GM12865 (cell line): ENCODE measurements around the gene ERI3.

Experiments used
- DNase-seq: peaks from one replicate; pipeline ENCODE4 v3.0.0; 2010; ENCODE audit warnings: low read depth
- H3K4me3 ChIP-seq: 2 replicates; pipeline ENCODE4 v1.5.1; 2011; ENCODE audit warnings: mild to moderate bottlenecking, low read depth, low read length, control low read depth
- CTCF ChIP-seq: IDR thresholded peaks from 2 replicates; pipeline ENCODE4 v1.5.1; 2011; ENCODE audit warnings: low read length, control low read depth, low read depth, inconsistent platforms; ENCODE audit not compliant: insufficient read depth; ENCODE audit errors: missing control alignments

Gene ERI3

GRCh38 chr1:44377925-44378784, 23.1 kb upstream of the ERI3 start:
- peak; percentile 65 for DNase-seq
- peak; percentile 74 for TF ChIP-seq CTCF
- no peak overlapping the region for H3K4me3 ChIP-seq

DNA sequence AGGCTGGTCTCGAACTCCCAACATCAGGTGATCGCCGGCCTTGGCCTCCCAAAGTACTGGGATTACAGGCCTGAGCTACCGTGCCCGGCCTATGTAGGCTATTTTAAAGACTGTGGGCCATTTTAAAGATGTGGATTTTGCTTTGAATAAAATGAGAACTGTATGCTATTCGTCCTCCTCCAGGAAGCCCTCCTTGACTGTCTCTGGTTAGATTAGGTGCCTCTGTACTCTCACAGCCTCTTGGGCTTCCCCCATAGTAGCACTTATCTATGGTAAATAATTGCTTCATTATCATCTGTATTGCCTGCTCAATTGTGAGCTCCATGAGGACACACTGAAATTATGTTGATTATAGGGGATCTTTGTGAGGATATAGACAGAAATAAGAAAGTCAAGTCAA, 20.5 kb upstream of the ERI3 start:
- TF ChIP-seq CTCF: no peak
- no peak for DNase-seq
- H3K4me3 ChIP-seq: no peak overlapping the region

- no peak for DNase-seq
- no peak overlapping the region for H3K4me3 ChIP-seq
- TF ChIP-seq CTCF: no peak
Measured at GRCh38 chr1:44371206-44371605, 16.1 kb upstream of the ERI3 start.

DNA sequence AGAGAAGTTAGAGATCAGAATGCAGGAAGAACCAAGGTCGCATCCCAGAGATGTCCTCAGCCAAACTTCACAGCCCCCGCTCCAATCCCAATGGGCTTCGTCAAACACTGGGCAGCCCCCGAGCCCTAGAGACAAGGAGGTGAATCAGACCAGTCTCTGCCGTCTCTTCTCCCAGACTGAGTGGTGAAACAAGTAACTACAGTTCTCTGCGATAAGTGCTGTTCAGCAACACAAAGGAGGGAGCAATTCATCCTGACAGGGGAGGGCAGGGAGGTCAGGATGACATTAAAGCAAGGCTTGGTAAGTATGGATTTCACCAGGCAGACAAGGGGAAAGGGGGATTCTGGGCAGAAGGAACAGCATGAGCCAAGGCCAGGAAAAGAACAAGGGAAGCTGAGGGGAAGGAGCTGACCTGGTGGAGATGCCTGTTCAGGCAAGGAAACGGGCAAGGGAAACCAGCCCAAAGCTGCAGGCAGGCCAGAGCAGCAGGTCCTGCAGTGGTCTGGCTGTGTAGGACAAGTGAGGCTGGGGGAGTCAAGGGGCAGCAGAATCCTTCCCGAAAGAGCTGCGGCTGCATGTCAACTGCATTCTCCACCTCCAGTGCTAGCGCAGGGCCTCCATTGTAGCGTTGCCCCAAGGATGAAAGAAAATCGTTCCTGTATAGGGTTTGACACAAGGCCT, 13.6 kb upstream of the ERI3 start:
- no peak overlapping the region for H3K4me3 ChIP-seq
- DNase-seq: no peak
- no peak for TF ChIP-seq CTCF

- TF ChIP-seq CTCF: no peak
- DNase-seq: no peak
- H3K4me3 ChIP-seq: no peak overlapping the region
Measured at GRCh38 chr1:44367944-44368343, 12.9 kb upstream of the ERI3 start.

GRCh38 chr1:44366371-44366975, 11.4 kb upstream of the ERI3 start:
- no peak for DNase-seq
- TF ChIP-seq CTCF: no peak
- no peak overlapping the region for H3K4me3 ChIP-seq
